Retinal pigment epithelial cell (primary cell): Measurements from ENCODE around the gene MYF5.

Experiments
- DNase-seq: peaks from one replicate; pipeline ENCODE4 v3.0.0-alpha.2; 2010; ENCODE audit warnings: low read depth
- H3K4me3 ChIP-seq: 2 replicates; pipeline ENCODE4 v1.5.1; 2011; ENCODE audit warnings: mild to moderate bottlenecking, low read length, control low read depth, moderate library complexity
- CTCF ChIP-seq: conservative IDR thresholded peaks from 2 replicates; pipeline ENCODE4 v1.5.1; 2011; ENCODE audit warnings: low read depth, low read length, control low read depth, inconsistent platforms

Gene MYF5

GRCh38 chr12:80681786-80682185, 34.9 kb upstream of the MYF5 start:
- TF ChIP-seq CTCF = no peak
- H3K4me3 ChIP-seq = no peak overlapping the region
- DNase-seq = no peak

GRCh38 chr12:80684077-80684495, 32.6 kb upstream of the MYF5 start:
- DNase-seq = no peak
- no peak overlapping the region for H3K4me3 ChIP-seq
- TF ChIP-seq CTCF = no peak

DNA sequence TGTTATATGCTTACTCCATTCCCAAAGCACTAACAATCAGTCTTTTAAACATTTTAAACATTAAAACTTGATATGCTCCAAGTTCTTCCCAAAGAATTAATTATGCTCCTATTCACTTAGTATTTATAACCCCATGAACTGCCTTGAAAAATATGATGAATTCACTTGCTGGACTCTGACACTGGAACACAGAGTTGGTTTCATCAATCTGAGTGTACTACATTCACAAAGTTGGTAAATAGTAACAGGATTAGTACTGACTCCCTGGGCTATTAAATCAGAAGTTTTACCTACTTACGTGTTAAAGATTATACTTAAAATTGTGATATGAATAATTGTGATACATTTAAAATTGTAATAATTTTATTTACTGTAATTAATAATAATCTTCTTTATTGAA, 26.6 kb upstream of the MYF5 start:
- H3K4me3 ChIP-seq = no peak overlapping the region
- TF ChIP-seq CTCF = no peak
- no peak for DNase-seq

- TF ChIP-seq CTCF = no peak
Measured at GRCh38 chr12:80690513-80690912, 26.2 kb upstream of the MYF5 start.

DNA sequence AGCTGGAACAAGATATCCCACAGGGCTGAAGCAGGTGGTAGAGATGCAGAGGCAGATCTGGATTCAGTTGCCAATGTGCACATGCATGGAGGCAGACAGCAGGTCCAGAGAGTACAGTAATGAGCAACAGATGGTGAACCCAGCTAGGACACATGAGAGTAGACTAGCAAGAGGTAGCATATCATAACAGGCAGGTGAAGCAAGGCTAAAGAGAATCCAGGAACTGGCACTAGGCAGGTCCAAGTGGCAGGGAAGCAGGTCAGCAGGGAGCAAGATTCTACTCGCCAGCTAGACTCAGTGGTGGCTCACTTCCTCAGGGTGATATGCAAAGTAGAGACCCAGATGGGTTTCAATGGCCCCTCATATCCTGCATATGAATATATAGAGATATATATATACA, 24.6 kb upstream of the MYF5 start:
- DNase-seq = no peak
- H3K4me3 ChIP-seq = no peak overlapping the region
- no peak for TF ChIP-seq CTCF

More at GRCh38 chr12:80690513-80690912, 26.2 kb upstream of the MYF5 start:
- DNase-seq = no peak
- H3K4me3 ChIP-seq = no peak overlapping the region

DNA sequence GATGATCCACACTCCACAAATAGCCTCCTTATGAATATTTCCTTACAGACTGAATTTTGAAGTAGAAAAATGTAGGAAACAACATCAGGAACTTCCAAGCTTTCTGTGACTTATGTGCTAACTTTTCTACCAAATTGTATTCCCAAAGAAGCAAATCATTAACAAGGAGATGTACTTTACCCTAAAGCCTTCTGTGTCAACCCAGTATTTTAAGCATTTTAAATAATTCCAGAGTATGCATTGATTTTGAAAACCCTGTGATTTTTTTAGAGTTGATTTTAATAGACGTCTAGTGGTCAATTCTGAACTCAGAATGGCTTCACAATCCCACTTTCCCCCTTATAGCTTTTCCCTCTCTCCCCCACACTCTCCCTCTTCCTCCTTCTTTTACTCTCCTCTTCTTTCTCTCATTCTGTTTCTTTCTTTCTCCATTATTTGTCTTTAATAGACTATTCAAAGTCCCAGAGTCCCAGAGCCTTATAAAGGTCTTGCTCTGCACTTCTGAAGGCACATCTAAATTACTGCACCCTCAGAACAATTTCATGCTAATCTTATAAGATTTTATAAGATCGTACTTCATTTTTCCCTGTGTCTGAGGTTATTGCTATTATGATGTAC, 19.3 kb upstream of the MYF5 start:
- TF ChIP-seq CTCF = no peak
- no peak overlapping the region for H3K4me3 ChIP-seq
- no peak for DNase-seq

GRCh38 chr12:80698256-80698655, 18.5 kb upstream of the MYF5 start:
- no peak for TF ChIP-seq CTCF
- no peak overlapping the region for H3K4me3 ChIP-seq
- no peak for DNase-seq
